ENCODE measurements around the gene PABPC1L. TPM values are rescaled to one million over a fixed set of nuclear protein-coding genes. Genes with fewer than 3 reads are reported as not detected.

Gene PABPC1L
- total and polyA plus RNA-seq, 2 of the 13 experiments (the other 11 are each of a cell fraction or from before 2014, with no cell fraction given), result 30.8 to 252 TPM

DNA sequence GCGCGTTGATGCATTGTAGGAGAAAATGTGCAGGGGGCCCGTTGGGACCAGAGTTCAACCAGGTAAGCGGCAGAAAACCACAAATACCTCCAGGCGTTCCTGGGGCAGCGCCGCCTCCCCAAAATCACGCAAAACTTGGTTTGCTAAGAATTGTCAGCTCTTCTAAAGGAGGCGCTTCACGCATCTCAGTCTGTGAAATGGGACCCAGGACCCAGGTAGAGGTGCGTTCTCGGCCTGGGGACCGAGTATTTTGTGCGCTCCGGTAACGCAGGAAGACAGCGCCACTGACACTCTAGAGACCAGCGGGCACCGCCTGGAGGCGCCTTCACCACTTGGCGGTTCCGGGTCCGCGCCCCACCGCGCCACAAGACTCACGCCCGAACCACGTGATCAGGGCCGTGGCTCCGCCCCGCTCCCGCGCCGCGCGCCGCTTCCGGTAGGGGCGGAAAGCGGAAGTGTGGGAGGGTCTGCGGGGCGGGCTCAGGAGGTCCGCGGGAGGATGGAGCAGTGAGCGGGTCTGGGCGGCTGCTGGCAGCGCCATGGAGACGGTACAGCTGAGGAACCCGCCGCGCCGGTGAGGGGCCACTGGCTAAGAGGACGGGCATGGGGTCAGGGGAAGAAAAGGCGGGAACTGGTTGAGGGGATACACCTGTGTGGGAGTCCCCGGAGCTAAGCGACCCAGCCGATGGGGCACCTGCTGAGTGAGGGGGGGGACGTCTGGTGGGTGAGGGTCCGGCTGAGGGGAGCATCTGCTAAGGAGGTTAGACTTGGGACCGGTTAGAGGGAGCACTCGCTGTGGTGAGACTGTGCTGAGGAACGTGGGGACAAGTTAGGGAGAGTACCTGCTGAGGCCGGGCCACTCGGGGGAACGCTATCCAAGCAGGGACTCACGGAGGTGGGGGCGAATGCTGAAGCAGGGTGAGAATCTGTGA is 56.4 kb downstream of the PABPC1L start, which contains the start of gene STK4 (continued):
- peak; percentile 92 for TF ChIP-seq SRY (CRISPR knock-in tag; IDR thresholded peaks at IDR 0.05)
- no peak for TF ChIP-seq ZNF841 (CRISPR knock-in tag; IDR thresholded peaks at IDR 0.05; ENCODE audit: borderline replicate concordance)
- peak; percentile 94 for TF ChIP-seq PCBP1 (IDR thresholded peaks at IDR 0.05; ENCODE audit: borderline replicate concordance, low read depth, low read length)
- peak; percentile 65; the same call in 1 of the 2 replicates for TF ChIP-seq ZBTB33 (CRISPR knock-in tag; IDR thresholded peaks at IDR 0.05)
- 0 out of 2 replicates have a peak, but pooled peaks have one; percentile 71 for TF ChIP-seq ZNF354B (CRISPR knock-in tag; IDR thresholded peaks at IDR 0.05)
- TF ChIP-seq ZBTB1 (CRISPR knock-in tag; IDR thresholded peaks at IDR 0.05; ENCODE audit: borderline replicate concordance), result no peak
- TF ChIP-seq, protein P1, sequence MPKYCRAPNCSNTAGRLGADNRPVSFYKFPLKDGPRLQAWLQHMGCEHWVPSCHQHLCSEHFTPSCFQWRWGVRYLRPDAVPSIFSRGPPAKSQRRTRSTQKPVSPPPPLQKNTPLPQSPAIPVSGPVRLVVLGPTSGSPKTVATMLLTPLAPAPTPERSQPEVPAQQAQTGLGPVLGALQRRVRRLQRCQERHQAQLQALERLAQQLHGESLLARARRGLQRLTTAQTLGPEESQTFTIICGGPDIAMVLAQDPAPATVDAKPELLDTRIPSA (CRISPR knock-in tag; IDR thresholded peaks at IDR 0.05; ENCODE audit: borderline replicate concordance), result peak; percentile 99
- TF ChIP-seq TBX3 (IDR thresholded peaks at IDR 0.05; ENCODE audit: borderline replicate concordance), result 0 out of 2 replicates have a peak, but pooled peaks have one; percentile 16
- TF ChIP-seq GLI4 (CRISPR knock-in tag; IDR thresholded peaks at IDR 0.05; ENCODE audit: borderline replicate concordance), result peak; percentile 96; the same call in 1 of the 2 replicates
- peak; percentile 98 for TF ChIP-seq HINFP (CRISPR knock-in tag; IDR thresholded peaks at IDR 0.05; ENCODE audit: low read depth)
- peak; percentile 95 for TF ChIP-seq MEIS1 (CRISPR knock-in tag; IDR thresholded peaks at IDR 0.05; ENCODE audit: borderline replicate concordance)
- TF ChIP-seq, protein P2, sequence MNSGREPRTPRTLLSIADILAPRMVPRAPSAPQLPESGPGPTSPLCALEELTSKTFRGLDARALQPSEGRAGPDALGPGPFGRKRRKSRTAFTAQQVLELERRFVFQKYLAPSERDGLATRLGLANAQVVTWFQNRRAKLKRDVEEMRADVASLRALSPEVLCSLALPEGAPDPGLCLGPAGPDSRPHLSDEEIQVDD (CRISPR knock-in tag; IDR thresholded peaks at IDR 0.05; ENCODE audit: borderline replicate concordance), result peak; percentile 83; the same call in 1 of the 2 replicates
- TF ChIP-seq ZNF251 (CRISPR knock-in tag; IDR thresholded peaks at IDR 0.05), result no peak
- TF ChIP-seq ZNF501 (CRISPR knock-in tag; IDR thresholded peaks at IDR 0.05), result peak; percentile 99
- peak; percentile 58 for TF ChIP-seq ZNF143 (CRISPR knock-in tag; IDR thresholded peaks at IDR 0.05)
- peak; percentile 99 for TF ChIP-seq SMAD1 (CRISPR knock-in tag; IDR thresholded peaks at IDR 0.05; ENCODE audit: borderline replicate concordance, low read depth)
- no peak; the same call in 1 of the 2 replicates for TF ChIP-seq ZNF256 (CRISPR knock-in tag; conservative IDR thresholded peaks at IDR 0.05)
- no peak for TF ChIP-seq MAFF (IDR thresholded peaks at IDR 0.05; ENCODE audit: low read depth, low read length)
- TF ChIP-seq ZNF7 (CRISPR knock-in tag; IDR thresholded peaks at IDR 0.05), result no peak
- TF ChIP-seq SP5 (CRISPR knock-in tag; IDR thresholded peaks at IDR 0.05; ENCODE audit: borderline replicate concordance, low read depth), result peak; percentile 96
- peak; percentile 97 for TF ChIP-seq ZNF224 (CRISPR knock-in tag; IDR thresholded peaks at IDR 0.05)
- peak; percentile 68; the same call in 1 of the 2 replicates for TF ChIP-seq RFXANK (CRISPR knock-in tag; IDR thresholded peaks at IDR 0.05)
- no peak for TF ChIP-seq ZNF101 (CRISPR knock-in tag; IDR thresholded peaks at IDR 0.05; ENCODE audit: borderline replicate concordance, low read depth)

Measured in HepG2 (cell line).